Measurements from ENCODE around the gene SUMF1. TPM values are rescaled to one million over a fixed set of nuclear protein-coding genes. Genes with fewer than 3 reads are reported as not detected.

Gene SUMF1
- total RNA-seq, 2 experiments from 2014 or later, result 5.1 to 5.6 TPM

DNA sequence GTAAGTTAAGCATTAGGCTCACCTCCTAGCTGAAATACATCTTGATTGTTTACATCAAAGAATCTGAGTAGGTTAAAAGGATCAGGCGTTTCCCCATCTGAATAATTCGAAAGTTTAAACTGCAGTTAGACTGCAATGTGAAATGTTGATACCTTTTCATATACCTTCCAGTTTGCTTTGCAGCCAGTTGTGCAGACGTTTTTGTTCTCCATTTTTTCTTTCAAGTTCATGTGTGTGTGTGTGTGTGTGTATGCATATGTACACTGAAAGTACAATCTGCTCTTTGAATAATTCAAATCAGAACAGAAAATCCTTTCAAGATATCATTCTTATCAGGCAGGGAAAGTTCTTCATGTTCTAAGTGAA lies 29.0 kb upstream of the SUMF1 start:
- Mint-ChIP-seq H3K27me3 (peaks cover 2% of the 10 kb centered on the region), H3K27ac (no peak overlapping the region), H3K4me3 (peak overlapping the region; percentile 91), H3K9me3 (no peaks in the 10 kb centered on the region), H3K4me1 (ENCODE audit: low read depth) (peaks cover 39% of the 10 kb centered on the region), H3K36me3 (peaks cover 12% of the 10 kb centered on the region)
- CTCF ChIA-PET, result interaction anchor here (0.9 to 5.4 kb wide), 5 partner anchors 8 to 144 kb away, joined by 3 to 48 read pairs (median 7); no protein-coding TSS in a partner anchor
- intact Hi-C loops (cut with micrococcal nuclease), result loop anchor here (1.0 to 10.0 kb wide), 2 partner anchors 88 to 339 kb away; no protein-coding TSS in a partner anchor
- POLR2A ChIA-PET, result interaction anchor here (1.5 to 4.2 kb wide), 2 partner anchors 9 to 23 kb away, joined by 7 to 46 read pairs; no protein-coding TSS in a partner anchor
- DNase-seq, result no peak

- Mint-ChIP-seq H3K27me3 (peaks cover 5% of the 10 kb centered on the region), H3K27ac (peak overlapping the region; percentile 19), H3K4me3 (peak overlapping the region; percentile 91), H3K4me1 (ENCODE audit: low read depth) (peaks cover 41% of the 10 kb centered on the region), H3K9me3 (no peaks in the 10 kb centered on the region), H3K36me3 (peaks cover 12% of the 10 kb centered on the region)
- POLR2A ChIA-PET, result interaction anchor here (0.7 to 4.2 kb wide), 5 partner anchors 10 to 140 kb away, joined by 3 to 46 read pairs (median 7); partner anchors contain the start of gene SUMF1
- no peak for DNase-seq
- CTCF ChIA-PET, result interaction anchor here (0.9 to 5.4 kb wide), 6 partner anchors 9 to 144 kb away, joined by 3 to 48 read pairs (median 8); no protein-coding TSS in a partner anchor
- intact Hi-C loops (cut with micrococcal nuclease), result loop anchor here (1.0 to 10.0 kb wide), 2 partner anchors 89 to 339 kb away; no protein-coding TSS in a partner anchor
Measured at GRCh38 chr3:4495294-4496086, 28.4 kb upstream of the SUMF1 start.

- ChIA-PET CTCF (interaction anchor here (1.2 to 5.4 kb wide), 5 partner anchors 9 to 143 kb away, joined by 3 to 48 read pairs (median 8); no protein-coding TSS in a partner anchor), POLR2A (interaction anchor here (0.7 to 4.2 kb wide), 8 partner anchors 10 to 489 kb away, joined by 3 to 46 read pairs (median 6); partner anchors contain the start of gene SUMF1)
- peak overlapping the region; percentile 91 for H3K4me3 Mint-ChIP-seq
- peaks cover 5% of the 10 kb centered on the region for H3K27me3 Mint-ChIP-seq
- peaks cover 7% of the 10 kb centered on the region for H3K36me3 Mint-ChIP-seq
- intact Hi-C loops (cut with micrococcal nuclease), result loop anchor here (5.0 to 10.0 kb wide), 2 partner anchors 340 to 527 kb away; no protein-coding TSS in a partner anchor
- no peak for DNase-seq
- H3K27ac Mint-ChIP-seq, result peak overlapping the region; percentile 79
- no peaks in the 10 kb centered on the region for H3K9me3 Mint-ChIP-seq
- H3K4me1 Mint-ChIP-seq (ENCODE audit: low read depth), result peaks cover 41% of the 10 kb centered on the region
Measured at GRCh38 chr3:4494895-4495264, 27.8 kb upstream of the SUMF1 start.

DNA sequence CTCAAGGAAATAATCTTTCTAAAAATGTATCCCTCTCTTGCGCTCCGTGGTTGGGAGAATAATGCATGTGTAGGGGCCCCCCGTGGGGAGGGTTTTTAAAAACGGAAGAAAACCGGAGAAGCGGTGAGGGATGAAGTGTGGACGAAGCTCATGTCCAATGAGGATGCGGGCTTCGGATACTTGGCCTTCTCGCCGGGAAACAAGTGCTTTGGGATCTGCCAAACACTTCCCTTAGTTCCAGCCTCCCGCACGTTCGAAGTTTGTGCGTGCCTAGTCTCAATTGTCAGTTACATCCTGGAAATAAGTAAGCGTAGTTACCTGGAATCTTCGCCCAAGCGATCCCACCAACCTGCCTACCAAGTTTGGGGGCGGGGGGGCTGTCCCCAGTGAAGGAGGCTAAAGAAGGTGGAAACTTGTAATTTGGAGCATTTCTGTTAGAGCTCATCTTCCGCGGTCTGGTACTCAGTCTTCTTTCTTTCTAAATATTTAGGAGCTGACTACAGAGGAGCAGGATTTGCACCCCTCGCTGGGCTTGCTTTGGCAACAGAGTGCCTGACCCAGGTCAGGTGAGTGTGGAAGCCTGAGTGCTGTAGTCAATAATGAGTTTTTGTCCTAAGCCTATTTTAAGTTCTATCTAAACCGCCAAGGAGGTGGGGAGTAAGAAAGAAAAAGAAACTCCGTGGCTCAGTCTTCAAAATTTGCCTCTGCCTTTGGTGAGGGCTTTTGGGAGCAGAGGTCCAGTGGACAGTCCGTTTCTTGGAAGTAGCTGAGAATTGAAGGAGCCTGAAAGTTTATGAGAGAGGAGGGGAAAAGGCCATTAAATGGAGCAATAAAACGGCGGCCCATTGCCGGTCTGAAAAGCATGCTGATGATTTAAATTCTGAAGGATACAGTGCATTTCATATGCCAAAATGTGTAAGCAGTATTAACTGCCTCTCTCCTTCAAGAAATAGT lies 27.1 kb upstream of the SUMF1 start:
- H3K27me3 Mint-ChIP-seq, result peaks cover 5% of the 10 kb centered on the region
- H3K9me3 Mint-ChIP-seq, result no peaks in the 10 kb centered on the region
- intact Hi-C loops (cut with micrococcal nuclease), result loop anchor here (1.0 to 10.0 kb wide), 15 partner anchors 10 to 1315 kb away; partner anchors contain the start of genes ARL8B, CRBN, EDEM1 and SETMAR
- ChIA-PET CTCF (interaction anchor here (0.8 to 5.4 kb wide), 8 partner anchors 10 to 217 kb away, joined by 3 to 48 read pairs (median 6); no protein-coding TSS in a partner anchor), POLR2A (interaction anchor here (0.6 to 4.2 kb wide), 17 partner anchors 11 to 695 kb away, joined by 3 to 46 read pairs (median 4); partner anchors contain the start of gene SUMF1)
- peaks cover 6% of the 10 kb centered on the region for H3K36me3 Mint-ChIP-seq
- peak; percentile 36 for DNase-seq
- H3K4me1 Mint-ChIP-seq (ENCODE audit: low read depth), result peaks cover 41% of the 10 kb centered on the region
- H3K4me3 Mint-ChIP-seq, result peak overlapping the region; percentile 91
- H3K27ac Mint-ChIP-seq, result peak overlapping the region; percentile 79

DNA sequence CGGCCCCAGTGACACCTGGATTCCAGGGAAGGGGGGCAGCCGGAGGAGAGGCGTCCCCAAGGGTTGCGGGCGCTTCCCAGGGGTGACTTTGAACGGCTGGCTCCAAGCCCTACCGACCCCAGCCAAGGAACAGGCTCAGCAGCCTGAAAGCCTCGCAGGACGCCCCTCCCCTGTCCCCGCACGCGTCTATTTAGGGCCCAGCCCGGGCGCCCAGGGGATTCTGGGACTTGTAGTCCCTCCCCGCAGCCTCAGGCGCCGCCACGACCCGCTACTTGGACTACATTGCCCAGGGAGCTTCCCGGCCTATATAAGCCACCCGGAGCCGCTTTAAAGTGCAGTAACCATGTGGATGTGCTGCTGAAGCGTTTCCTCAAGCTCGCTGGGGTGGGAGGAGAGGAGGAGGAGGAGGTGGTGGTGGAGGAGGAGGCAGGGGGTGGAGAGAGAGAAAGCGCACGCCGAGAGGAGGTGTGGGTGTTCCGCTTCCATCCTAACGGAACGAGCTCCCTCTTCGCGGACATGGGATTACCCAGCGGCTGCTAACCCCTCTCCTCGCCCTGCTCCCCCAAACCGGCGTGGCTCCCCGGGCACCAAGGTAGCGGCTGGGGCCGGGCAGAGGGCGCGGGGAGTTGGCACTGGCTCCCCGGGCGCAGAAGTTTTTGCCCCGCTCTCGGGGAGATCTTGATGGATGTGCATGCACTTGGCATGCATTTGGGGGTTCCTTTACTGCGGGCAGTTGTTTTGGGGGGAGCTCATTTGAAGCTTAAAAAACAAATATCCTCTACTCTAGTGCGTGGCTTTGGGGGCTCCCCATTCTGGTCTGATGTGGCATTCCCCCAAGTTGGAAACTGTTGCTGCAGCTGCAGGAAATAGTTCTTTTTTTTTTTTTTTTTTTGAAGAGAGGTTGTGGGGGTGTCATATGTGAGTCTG lies 26.2 kb upstream of the SUMF1 start, which contains the start of gene ITPR1:
Gene ITPR1, plus strand, starts transcription at position 335 of the 927 bp plus-strand sequence. CDS start 23,144 bp downstream, outside the sequence.
- no peaks in the 10 kb centered on the region for H3K9me3 Mint-ChIP-seq
- peak within 1 kb of the TSS; percentile 79 for H3K27ac Mint-ChIP-seq
- POLR2A ChIA-PET, result interaction anchor here (0.6 to 4.2 kb wide), 21 partner anchors 12 to 701 kb away, joined by 3 to 46 read pairs (median 4); partner anchors contain the start of gene SUMF1
- peaks cover 5% of the 10 kb centered on the region for H3K27me3 Mint-ChIP-seq
- H3K4me1 Mint-ChIP-seq (ENCODE audit: low read depth), result peaks cover 41% of the 10 kb centered on the region
- peaks cover 6% of the 10 kb centered on the region for H3K36me3 Mint-ChIP-seq
- peak; percentile 98 for DNase-seq
- peak within 1 kb of the TSS; percentile 91 for H3K4me3 Mint-ChIP-seq
- intact Hi-C loops (cut with micrococcal nuclease), result loop anchor here (1.0 to 10.0 kb wide), 15 partner anchors 11 to 1314 kb away; partner anchors contain the start of genes ARL8B, CRBN, EDEM1 and SETMAR
- CTCF ChIA-PET, result interaction anchor here (0.8 to 5.4 kb wide), 10 partner anchors 12 to 483 kb away, joined by 3 to 48 read pairs (median 4); partner anchors contain the start of gene SUMF1

DNA sequence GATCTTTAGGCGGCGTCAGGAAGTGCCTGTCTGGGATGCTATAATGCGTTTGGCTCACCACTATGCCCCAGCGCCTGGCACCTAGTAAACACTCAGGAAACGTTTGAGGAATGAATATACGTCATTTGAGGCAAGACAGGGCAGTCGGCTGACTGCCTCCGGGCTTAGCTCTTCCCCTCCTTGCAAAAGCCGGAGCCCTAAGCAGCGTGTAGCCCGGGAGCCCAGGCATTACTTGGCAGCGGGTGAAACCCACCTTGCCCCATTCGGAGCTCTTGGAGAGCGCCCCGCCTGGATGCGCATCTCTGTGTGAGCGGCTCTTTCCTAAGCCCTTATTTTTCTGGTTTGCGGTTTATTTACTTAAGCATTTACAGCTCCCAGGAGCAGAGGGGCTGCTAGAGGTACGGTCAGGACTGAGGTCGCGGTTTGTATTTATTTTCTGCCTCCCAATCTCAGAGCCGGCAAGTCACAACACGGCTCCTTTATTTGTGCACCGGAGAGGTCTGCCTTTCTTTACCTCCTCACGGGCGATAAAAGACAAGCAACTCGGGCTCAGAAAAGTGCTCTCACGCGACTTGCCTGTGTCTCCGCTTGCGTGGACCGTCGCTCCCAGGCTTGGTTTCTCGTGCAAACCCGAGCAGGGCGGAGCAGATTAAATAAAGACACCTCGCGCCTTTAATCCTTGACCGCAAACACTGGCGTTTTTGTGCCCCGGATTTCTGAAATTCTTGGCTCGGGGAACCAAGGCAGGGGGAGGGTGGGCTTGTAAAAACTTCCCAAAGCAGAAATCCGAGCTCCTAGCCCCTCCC lies 25.3 kb upstream of the SUMF1 start:
- H3K4me3 Mint-ChIP-seq, result peak overlapping the region; percentile 91
- no peak overlapping the region for H3K27ac Mint-ChIP-seq
- intact Hi-C loops (cut with micrococcal nuclease), result loop anchor here (1.0 to 10.0 kb wide), 15 partner anchors 12 to 1313 kb away; partner anchors contain the start of genes ARL8B, CRBN, EDEM1 and SETMAR
- peaks cover 2% of the 10 kb centered on the region for H3K36me3 Mint-ChIP-seq
- ChIA-PET CTCF (interaction anchor here (1.0 to 5.4 kb wide), 9 partner anchors 25 to 484 kb away, joined by 4 to 48 read pairs (median 5); partner anchors contain the start of gene SUMF1), POLR2A (interaction anchor here (0.8 to 4.2 kb wide), 11 partner anchors 13 to 696 kb away, joined by 3 to 46 read pairs (median 5); partner anchors contain the start of gene SUMF1)
- peaks cover 5% of the 10 kb centered on the region for H3K27me3 Mint-ChIP-seq
- no peaks in the 10 kb centered on the region for H3K9me3 Mint-ChIP-seq
- DNase-seq, result peak; percentile 57
- peaks cover 41% of the 10 kb centered on the region for H3K4me1 Mint-ChIP-seq (ENCODE audit: low read depth)

GRCh38 chr3:4491855-4492207 lies 24.8 kb upstream of the SUMF1 start:
- Mint-ChIP-seq H3K4me1 (ENCODE audit: low read depth) (peaks cover 36% of the 10 kb centered on the region), H3K9me3 (no peaks in the 10 kb centered on the region), H3K27me3 (peaks cover 5% of the 10 kb centered on the region), H3K36me3 (peaks cover 2% of the 10 kb centered on the region), H3K4me3 (peak overlapping the region; percentile 91), H3K27ac (no peak overlapping the region)
- no peak for DNase-seq
- intact Hi-C loops (cut with micrococcal nuclease), result loop anchor here (2.0 to 10.0 kb wide), 3 partner anchors 343 to 631 kb away; partner anchors contain the start of gene ARL8B
- POLR2A ChIA-PET, result interaction anchor here (1.5 to 3.6 kb wide), 3 partner anchors 17 to 27 kb away, joined by 8 to 34 read pairs (median 28); partner anchors contain the start of gene SUMF1
- CTCF ChIA-PET, result interaction anchor here (1.2 to 5.4 kb wide), 7 partner anchors 25 to 220 kb away, joined by 4 to 48 read pairs (median 6); partner anchors contain the start of gene SUMF1

DNA sequence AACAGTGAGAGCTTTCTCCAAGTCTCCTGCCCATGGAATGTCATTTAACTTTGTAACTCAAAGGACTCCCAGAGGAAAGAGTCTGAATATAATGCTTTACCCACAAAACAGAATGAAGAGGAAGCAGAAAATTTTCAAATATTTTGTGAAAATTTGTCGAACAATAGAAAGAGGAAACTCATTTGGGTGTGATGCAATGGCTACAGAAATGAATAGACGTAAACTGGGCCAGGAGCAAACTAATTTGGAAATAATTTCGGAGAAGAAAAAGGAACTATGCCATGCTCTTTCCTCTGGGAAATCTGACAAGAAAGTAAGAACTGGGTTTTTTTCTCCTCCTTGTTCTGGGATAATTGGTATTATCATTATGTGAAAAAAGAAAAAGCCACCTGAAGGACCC lies 11.2 kb upstream of the SUMF1 start:
- Mint-ChIP-seq H3K4me1 (ENCODE audit: low read depth) (peaks cover 9% of the 10 kb centered on the region), H3K9me3 (no peaks in the 10 kb centered on the region), H3K27me3 (peaks cover 17% of the 10 kb centered on the region), H3K36me3 (no peaks in the 10 kb centered on the region), H3K4me3 (no peak overlapping the region), H3K27ac (no peak overlapping the region)
- DNase-seq, result no peak
- intact Hi-C loops (cut with micrococcal nuclease), result no loop called here
- ChIA-PET CTCF (no interaction called here), POLR2A (no interaction called here)

GRCh38 chr3:4476496-4476895 lies 9.4 kb upstream of the SUMF1 start:
- peaks cover 9% of the 10 kb centered on the region for H3K4me1 Mint-ChIP-seq (ENCODE audit: low read depth)
- CTCF ChIA-PET, result no interaction called here
- intact Hi-C loops (cut with micrococcal nuclease), result no loop called here

More at GRCh38 chr3:4476496-4476895, 9.4 kb upstream of the SUMF1 start:
- no peaks in the 10 kb centered on the region for H3K9me3 Mint-ChIP-seq
- DNase-seq, result no peak
- H3K27ac Mint-ChIP-seq, result no peak overlapping the region
- no peak overlapping the region for H3K4me3 Mint-ChIP-seq
- H3K36me3 Mint-ChIP-seq, result no peaks in the 10 kb centered on the region
- POLR2A ChIA-PET, result no interaction called here
- peaks cover 18% of the 10 kb centered on the region for H3K27me3 Mint-ChIP-seq

Measured in activated CD4-positive, alpha-beta memory T cell treated with anti-CD3 and anti-CD28 coated beads for 36 hours (primary cell).